ENCODE measurements around the gene CD300H.

The CD300H gene

GRCh38 chr17:74547736-74548135 lies 19.6 kb downstream of the CD300H start:
- no peak for DNase-seq

GRCh38 chr17:74547264-74547663 lies 20.0 kb downstream of the CD300H start:
- DNase-seq: no peak

GRCh38 chr17:74546586-74546985 lies 20.7 kb downstream of the CD300H start:
- no peak for DNase-seq

- no peak for DNase-seq
Observed at GRCh38 chr17:74545843-74546230, 21.5 kb downstream of the CD300H start, which contains the start of gene CD300C. Gene CD300C, minus strand, starts transcription at chr17:74546115. Its CDS starts 333 bp downstream, at chr17:74545782.

- no peak for DNase-seq
Observed at GRCh38 chr17:74544991-74545842, 22.1 kb downstream of the CD300H start.

GRCh38 chr17:74543891-74544760 lies 23.2 kb downstream of the CD300H start:
- no peak for DNase-seq

- DNase-seq: no peak
Observed at GRCh38 chr17:74543406-74543805, 23.9 kb downstream of the CD300H start.

GRCh38 chr17:74542727-74543383 lies 24.5 kb downstream of the CD300H start:
- no peak for DNase-seq

- DNase-seq: no peak
Observed at GRCh38 chr17:74542166-74542565, 25.1 kb downstream of the CD300H start.

GRCh38 chr17:74541176-74542111 lies 25.9 kb downstream of the CD300H start:
- DNase-seq: no peak

GRCh38 chr17:74539281-74539820 lies 28.0 kb downstream of the CD300H start:
- no peak for DNase-seq

GRCh38 chr17:74536890-74537289 lies 30.4 kb downstream of the CD300H start:
- no peak for DNase-seq

- no peak for DNase-seq
Observed at GRCh38 chr17:74532115-74532514, 35.2 kb downstream of the CD300H start.

GRCh38 chr17:74531231-74531761 lies 36.0 kb downstream of the CD300H start, which contains the start of gene CD300LB:
Gene CD300LB, minus strand, starts transcription at chr17:74531475. Its CDS starts 125 bp downstream, at chr17:74531350.
- no peak for DNase-seq

- DNase-seq: no peak
Observed at GRCh38 chr17:74530831-74531150, 36.5 kb downstream of the CD300H start.

- DNase-seq: no peak
Observed at GRCh38 chr17:74529243-74529642, 38.1 kb downstream of the CD300H start.

GRCh38 chr17:74528491-74529199 lies 38.7 kb downstream of the CD300H start:
- DNase-seq: no peak

- no peak for DNase-seq
Observed at GRCh38 chr17:74527756-74528155, 39.6 kb downstream of the CD300H start.

- no peak for DNase-seq
Observed at GRCh38 chr17:74527081-74527480, 40.2 kb downstream of the CD300H start.

GRCh38 chr17:74526681-74527080 lies 40.6 kb downstream of the CD300H start:
- DNase-seq: no peak

- no peak for DNase-seq
Observed at GRCh38 chr17:74525781-74526288, 41.5 kb downstream of the CD300H start.
